ENCODE results near the gene MUC7. TPM values are rescaled to one million over a fixed set of nuclear protein-coding genes. Genes with fewer than 3 reads are reported as not detected.
A peak's percentile ranks its signal among the peaks of the same experiment; 100 is the strongest.

MUC7 gene
- total RNA-seq, 1 experiment from 2014 or later, result not detected

DNA sequence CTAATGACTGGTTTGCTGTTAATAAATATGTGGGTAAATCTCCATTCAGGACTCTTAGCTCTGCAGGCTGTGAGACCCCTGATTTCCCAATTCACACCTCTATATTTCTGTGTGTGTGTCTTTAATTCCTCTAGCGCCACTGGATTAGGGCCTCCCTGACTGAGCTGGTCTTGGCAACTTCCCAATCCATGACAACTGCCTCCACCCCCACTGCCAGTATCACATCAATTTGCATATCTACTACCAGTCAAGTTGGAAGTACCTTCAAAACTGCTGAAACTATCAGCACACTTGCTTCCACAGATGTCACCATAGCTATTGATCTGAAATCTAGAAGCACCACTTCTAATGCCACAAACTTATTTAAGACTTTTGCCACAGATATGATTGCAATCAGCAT is 46.7 kb upstream of the MUC7 start (continued):
- TF ChIP-seq, protein P1, sequence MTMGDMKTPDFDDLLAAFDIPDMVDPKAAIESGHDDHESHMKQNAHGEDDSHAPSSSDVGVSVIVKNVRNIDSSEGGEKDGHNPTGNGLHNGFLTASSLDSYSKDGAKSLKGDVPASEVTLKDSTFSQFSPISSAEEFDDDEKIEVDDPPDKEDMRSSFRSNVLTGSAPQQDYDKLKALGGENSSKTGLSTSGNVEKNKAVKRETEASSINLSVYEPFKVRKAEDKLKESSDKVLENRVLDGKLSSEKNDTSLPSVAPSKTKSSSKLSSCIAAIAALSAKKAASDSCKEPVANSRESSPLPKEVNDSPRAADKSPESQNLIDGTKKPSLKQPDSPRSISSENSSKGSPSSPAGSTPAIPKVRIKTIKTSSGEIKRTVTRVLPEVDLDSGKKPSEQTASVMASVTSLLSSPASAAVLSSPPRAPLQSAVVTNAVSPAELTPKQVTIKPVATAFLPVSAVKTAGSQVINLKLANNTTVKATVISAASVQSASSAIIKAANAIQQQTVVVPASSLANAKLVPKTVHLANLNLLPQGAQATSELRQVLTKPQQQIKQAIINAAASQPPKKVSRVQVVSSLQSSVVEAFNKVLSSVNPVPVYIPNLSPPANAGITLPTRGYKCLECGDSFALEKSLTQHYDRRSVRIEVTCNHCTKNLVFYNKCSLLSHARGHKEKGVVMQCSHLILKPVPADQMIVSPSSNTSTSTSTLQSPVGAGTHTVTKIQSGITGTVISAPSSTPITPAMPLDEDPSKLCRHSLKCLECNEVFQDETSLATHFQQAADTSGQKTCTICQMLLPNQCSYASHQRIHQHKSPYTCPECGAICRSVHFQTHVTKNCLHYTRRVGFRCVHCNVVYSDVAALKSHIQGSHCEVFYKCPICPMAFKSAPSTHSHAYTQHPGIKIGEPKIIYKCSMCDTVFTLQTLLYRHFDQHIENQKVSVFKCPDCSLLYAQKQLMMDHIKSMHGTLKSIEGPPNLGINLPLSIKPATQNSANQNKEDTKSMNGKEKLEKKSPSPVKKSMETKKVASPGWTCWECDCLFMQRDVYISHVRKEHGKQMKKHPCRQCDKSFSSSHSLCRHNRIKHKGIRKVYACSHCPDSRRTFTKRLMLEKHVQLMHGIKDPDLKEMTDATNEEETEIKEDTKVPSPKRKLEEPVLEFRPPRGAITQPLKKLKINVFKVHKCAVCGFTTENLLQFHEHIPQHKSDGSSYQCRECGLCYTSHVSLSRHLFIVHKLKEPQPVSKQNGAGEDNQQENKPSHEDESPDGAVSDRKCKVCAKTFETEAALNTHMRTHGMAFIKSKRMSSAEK (CRISPR knock-in tag; IDR thresholded peaks at IDR 0.05; ENCODE audit: borderline replicate concordance), result no peak
- no peak for TF ChIP-seq ATF1 (CRISPR knock-in tag; IDR thresholded peaks at IDR 0.05)

DNA sequence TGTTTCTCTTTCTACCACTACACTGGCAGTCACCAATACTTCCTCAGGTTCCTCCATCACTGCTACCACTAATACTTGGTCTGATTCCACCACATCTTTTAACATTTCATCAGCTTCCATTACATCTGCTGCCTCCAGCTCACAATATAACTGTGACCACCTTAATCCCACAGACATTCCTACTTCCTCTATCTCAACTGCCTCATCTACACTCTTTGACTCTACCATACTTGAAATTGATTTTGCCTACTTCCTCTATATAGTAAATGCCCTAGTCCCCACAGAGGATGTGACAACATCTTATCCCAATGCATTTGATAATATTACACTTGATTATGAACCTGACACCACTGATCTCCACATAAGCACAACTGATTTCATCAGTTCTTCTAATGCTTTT is 45.2 kb upstream of the MUC7 start:
- TF ChIP-seq, protein P2, sequence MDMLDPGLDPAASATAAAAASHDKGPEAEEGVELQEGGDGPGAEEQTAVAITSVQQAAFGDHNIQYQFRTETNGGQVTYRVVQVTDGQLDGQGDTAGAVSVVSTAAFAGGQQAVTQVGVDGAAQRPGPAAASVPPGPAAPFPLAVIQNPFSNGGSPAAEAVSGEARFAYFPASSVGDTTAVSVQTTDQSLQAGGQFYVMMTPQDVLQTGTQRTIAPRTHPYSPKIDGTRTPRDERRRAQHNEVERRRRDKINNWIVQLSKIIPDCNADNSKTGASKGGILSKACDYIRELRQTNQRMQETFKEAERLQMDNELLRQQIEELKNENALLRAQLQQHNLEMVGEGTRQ (CRISPR knock-in tag; IDR thresholded peaks at IDR 0.05), result no peak
- TF ChIP-seq GTF2I (CRISPR knock-in tag; conservative IDR thresholded peaks at IDR 0.05), result no peak
- TF ChIP-seq JUN (CRISPR knock-in tag; IDR thresholded peaks at IDR 0.05), result no peak
- TF ChIP-seq E2F5 (CRISPR knock-in tag; IDR thresholded peaks at IDR 0.05), result no peak
- TF ChIP-seq, protein P3, sequence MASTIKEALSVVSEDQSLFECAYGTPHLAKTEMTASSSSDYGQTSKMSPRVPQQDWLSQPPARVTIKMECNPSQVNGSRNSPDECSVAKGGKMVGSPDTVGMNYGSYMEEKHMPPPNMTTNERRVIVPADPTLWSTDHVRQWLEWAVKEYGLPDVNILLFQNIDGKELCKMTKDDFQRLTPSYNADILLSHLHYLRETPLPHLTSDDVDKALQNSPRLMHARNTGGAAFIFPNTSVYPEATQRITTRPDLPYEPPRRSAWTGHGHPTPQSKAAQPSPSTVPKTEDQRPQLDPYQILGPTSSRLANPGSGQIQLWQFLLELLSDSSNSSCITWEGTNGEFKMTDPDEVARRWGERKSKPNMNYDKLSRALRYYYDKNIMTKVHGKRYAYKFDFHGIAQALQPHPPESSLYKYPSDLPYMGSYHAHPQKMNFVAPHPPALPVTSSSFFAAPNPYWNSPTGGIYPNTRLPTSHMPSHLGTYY (CRISPR knock-in tag; IDR thresholded peaks at IDR 0.05), result no peak
- no peak for TF ChIP-seq ZNF423 (CRISPR knock-in tag; IDR thresholded peaks at IDR 0.05)
- H3K27me3 Mint-ChIP-seq (ENCODE audit: low read depth), result peaks cover 5% of the 10 kb centered on the region; the same call in 1 of the 2 replicates
- peaks cover 23% of the 10 kb centered on the region for H3K36me3 Mint-ChIP-seq
- H3K9me3 Mint-ChIP-seq, result peaks cover 35% of the 10 kb centered on the region
- no peak for DNase-seq (ENCODE audit: low spot score)
- ATAC-seq, result no peak
- 0 out of 2 replicates have a peak, but pooled peaks cover 3% of the 10 kb centered on the region for H3K4me1 Mint-ChIP-seq
- POLR2A ChIA-PET, result no interaction called here
- CTCF ChIA-PET, result no interaction called here
- H3K4me3 Mint-ChIP-seq, result no peak overlapping the region
- no peak overlapping the region for H3K27ac Mint-ChIP-seq

- H3K9me3 Mint-ChIP-seq, result peaks cover 15% of the 10 kb centered on the region
- peaks cover 4% of the 10 kb centered on the region; the same call in 1 of the 2 replicates for H3K4me1 Mint-ChIP-seq
- CTCF ChIA-PET, result interaction anchor here (1.2 kb wide), 1 partner anchor 17 kb away, joined by 3 read pairs; no protein-coding TSS in a partner anchor
- peaks cover 2% of the 10 kb centered on the region; the same call in 1 of the 2 replicates for H3K27me3 Mint-ChIP-seq (ENCODE audit: low read depth)
- ATAC-seq, result peak; percentile 88
- POLR2A ChIA-PET, result no interaction called here
- H3K36me3 Mint-ChIP-seq, result no peaks in the 10 kb centered on the region
- H3K27ac Mint-ChIP-seq, result no peak overlapping the region
- DNase-seq (ENCODE audit: low spot score), result peak; percentile 41
- no peak overlapping the region for H3K4me3 Mint-ChIP-seq
- TF ChIP-seq SOX15 (CRISPR knock-in tag; IDR thresholded peaks at IDR 0.05), result no peak
- TF ChIP-seq ZNF425 (CRISPR knock-in tag; conservative IDR thresholded peaks at IDR 0.05), result no peak
- TF ChIP-seq ARID4B (CRISPR knock-in tag; IDR thresholded peaks at IDR 0.05; ENCODE audit: borderline replicate concordance), result no peak
- TF ChIP-seq FOXP1 (CRISPR knock-in tag; IDR thresholded peaks at IDR 0.05; ENCODE audit: borderline replicate concordance), result no peak
- no peak for TF ChIP-seq AFF4 (CRISPR knock-in tag; IDR thresholded peaks at IDR 0.05; ENCODE audit: borderline replicate concordance)
Observed at GRCh38 chr4:70437197-70437596, 34.8 kb upstream of the MUC7 start.
